ENCODE data around the gene CD47.

The CD47 gene

GRCh38 chr3:108036984-108037741 is 53.7 kb downstream of the CD47 start:
- Histone ChIP-seq H3K4me3 (ENCODE audit: insufficient read depth, low read depth, low read length) (no peak overlapping the region), H3K27ac (ENCODE audit: insufficient read depth, low read depth, low read length, poor library complexity, severe bottlenecking) (no peak overlapping the region), H3K27me3 (ENCODE audit: control insufficient read depth, insufficient read depth, low read length, poor library complexity, severe bottlenecking) (no peaks in the 10 kb centered on the region), H3K36me3 (ENCODE audit: control insufficient read depth, insufficient read depth, low read length) (no peaks in the 10 kb centered on the region), H3K4me1 (ENCODE audit: control insufficient read depth, insufficient read depth, low read length) (peaks cover 7% of the 10 kb centered on the region), H3K9me3 (ENCODE audit: control insufficient read depth, low read length) (no peaks in the 10 kb centered on the region)
- 88 to 92% methylated on average over 12 of the region's 12 CpGs for WGBS, 2 experiments

GRCh38 chr3:108036401-108036800 is 54.4 kb downstream of the CD47 start:
- H3K4me1 ChIP-seq (ENCODE audit: control insufficient read depth, insufficient read depth, low read length): peaks cover 7% of the 10 kb centered on the region
- 93% methylated on average over 1 of the region's 1 CpG; no CpG with 5 or more reads in 1 of the 2 experiments for WGBS, 2 experiments
- H3K27me3 ChIP-seq (ENCODE audit: control insufficient read depth, insufficient read depth, low read length, poor library complexity, severe bottlenecking): no peaks in the 10 kb centered on the region
- no peaks in the 10 kb centered on the region for H3K36me3 ChIP-seq (ENCODE audit: control insufficient read depth, insufficient read depth, low read length)
- H3K9me3 ChIP-seq (ENCODE audit: control insufficient read depth, low read length): no peaks in the 10 kb centered on the region
- H3K27ac ChIP-seq (ENCODE audit: insufficient read depth, low read depth, low read length, poor library complexity, severe bottlenecking): no peak overlapping the region
- no peak overlapping the region for H3K4me3 ChIP-seq (ENCODE audit: insufficient read depth, low read depth, low read length)

GRCh38 chr3:108035751-108036150 is 55.1 kb downstream of the CD47 start:
- Histone ChIP-seq H3K27ac (ENCODE audit: insufficient read depth, low read depth, low read length, poor library complexity, severe bottlenecking) (no peak overlapping the region), H3K4me1 (ENCODE audit: control insufficient read depth, insufficient read depth, low read length) (peaks cover 7% of the 10 kb centered on the region), H3K36me3 (ENCODE audit: control insufficient read depth, insufficient read depth, low read length) (no peaks in the 10 kb centered on the region), H3K9me3 (ENCODE audit: control insufficient read depth, low read length) (no peaks in the 10 kb centered on the region), H3K4me3 (ENCODE audit: insufficient read depth, low read depth, low read length) (no peak overlapping the region), H3K27me3 (ENCODE audit: control insufficient read depth, insufficient read depth, low read length, poor library complexity, severe bottlenecking) (no peaks in the 10 kb centered on the region)
- WGBS, 2 experiments: 88 to 91% methylated on average over 4 of the region's 4 CpGs

- H3K27me3 ChIP-seq (ENCODE audit: control insufficient read depth, insufficient read depth, low read length, poor library complexity, severe bottlenecking): no peaks in the 10 kb centered on the region
- H3K27ac ChIP-seq (ENCODE audit: insufficient read depth, low read depth, low read length, poor library complexity, severe bottlenecking): no peak overlapping the region
- H3K36me3 ChIP-seq (ENCODE audit: control insufficient read depth, insufficient read depth, low read length): no peaks in the 10 kb centered on the region
- H3K4me3 ChIP-seq (ENCODE audit: insufficient read depth, low read depth, low read length): no peak overlapping the region
- H3K9me3 ChIP-seq (ENCODE audit: control insufficient read depth, low read length): no peaks in the 10 kb centered on the region
- H3K4me1 ChIP-seq (ENCODE audit: control insufficient read depth, insufficient read depth, low read length): no peaks in the 10 kb centered on the region
- 93 to 94% methylated on average over 2 of the region's 2 CpGs for WGBS, 2 experiments
Observed at GRCh38 chr3:108031895-108032294, 58.9 kb downstream of the CD47 start.

- H3K27me3 ChIP-seq (ENCODE audit: control insufficient read depth, insufficient read depth, low read length, poor library complexity, severe bottlenecking): no peaks in the 10 kb centered on the region
- no peaks in the 10 kb centered on the region for H3K9me3 ChIP-seq (ENCODE audit: control insufficient read depth, low read length)
- H3K4me1 ChIP-seq (ENCODE audit: control insufficient read depth, insufficient read depth, low read length): no peaks in the 10 kb centered on the region
- no peak overlapping the region for H3K27ac ChIP-seq (ENCODE audit: insufficient read depth, low read depth, low read length, poor library complexity, severe bottlenecking)
- no peaks in the 10 kb centered on the region for H3K36me3 ChIP-seq (ENCODE audit: control insufficient read depth, insufficient read depth, low read length)
- 92 to 94% methylated on average over 5 of the region's 5 CpGs for WGBS, 2 experiments
- no peak overlapping the region for H3K4me3 ChIP-seq (ENCODE audit: insufficient read depth, low read depth, low read length)
Observed at GRCh38 chr3:108030960-108031359, 59.9 kb downstream of the CD47 start.

- H3K4me1 ChIP-seq (ENCODE audit: control insufficient read depth, insufficient read depth, low read length): no peaks in the 10 kb centered on the region
- no peak overlapping the region for H3K27ac ChIP-seq (ENCODE audit: insufficient read depth, low read depth, low read length, poor library complexity, severe bottlenecking)
- 75 to 89% methylated on average over 1 of the region's 1 CpG for WGBS, 2 experiments
- H3K9me3 ChIP-seq (ENCODE audit: control insufficient read depth, low read length): no peaks in the 10 kb centered on the region
- no peaks in the 10 kb centered on the region for H3K27me3 ChIP-seq (ENCODE audit: control insufficient read depth, insufficient read depth, low read length, poor library complexity, severe bottlenecking)
- H3K4me3 ChIP-seq (ENCODE audit: insufficient read depth, low read depth, low read length): no peak overlapping the region
- H3K36me3 ChIP-seq (ENCODE audit: control insufficient read depth, insufficient read depth, low read length): no peaks in the 10 kb centered on the region
Observed at GRCh38 chr3:108029466-108029865, 61.4 kb downstream of the CD47 start.

- no peaks in the 10 kb centered on the region for H3K27me3 ChIP-seq (ENCODE audit: control insufficient read depth, insufficient read depth, low read length, poor library complexity, severe bottlenecking)
- no peaks in the 10 kb centered on the region for H3K36me3 ChIP-seq (ENCODE audit: control insufficient read depth, insufficient read depth, low read length)
- H3K9me3 ChIP-seq (ENCODE audit: control insufficient read depth, low read length): no peaks in the 10 kb centered on the region
- 64 to 68% methylated on average over 2 of the region's 2 CpGs for WGBS, 2 experiments
- no peak overlapping the region for H3K4me3 ChIP-seq (ENCODE audit: insufficient read depth, low read depth, low read length)
- H3K4me1 ChIP-seq (ENCODE audit: control insufficient read depth, insufficient read depth, low read length): no peaks in the 10 kb centered on the region
- no peak overlapping the region for H3K27ac ChIP-seq (ENCODE audit: insufficient read depth, low read depth, low read length, poor library complexity, severe bottlenecking)
Observed at GRCh38 chr3:108028896-108029295, 61.9 kb downstream of the CD47 start.

- H3K9me3 ChIP-seq (ENCODE audit: control insufficient read depth, low read length): no peaks in the 10 kb centered on the region
- no peaks in the 10 kb centered on the region for H3K27me3 ChIP-seq (ENCODE audit: control insufficient read depth, insufficient read depth, low read length, poor library complexity, severe bottlenecking)
- H3K36me3 ChIP-seq (ENCODE audit: control insufficient read depth, insufficient read depth, low read length): no peaks in the 10 kb centered on the region
- no peak overlapping the region for H3K4me3 ChIP-seq (ENCODE audit: insufficient read depth, low read depth, low read length)
- WGBS, 2 experiments: 77 to 85% methylated on average over 3 of the region's 3 CpGs
- no peaks in the 10 kb centered on the region for H3K4me1 ChIP-seq (ENCODE audit: control insufficient read depth, insufficient read depth, low read length)
- H3K27ac ChIP-seq (ENCODE audit: insufficient read depth, low read depth, low read length, poor library complexity, severe bottlenecking): peak overlapping the region; percentile 16
Observed at GRCh38 chr3:108025177-108025576, 65.7 kb downstream of the CD47 start.

- no peaks in the 10 kb centered on the region for H3K4me1 ChIP-seq (ENCODE audit: control insufficient read depth, insufficient read depth, low read length)
Observed at GRCh38 chr3:108024146-108024850, 66.5 kb downstream of the CD47 start.

GRCh38 chr3:108022256-108023150 is 68.3 kb downstream of the CD47 start:
- WGBS, 2 experiments: 92 to 95% methylated on average over 3 of the region's 3 CpGs
- Histone ChIP-seq H3K27me3 (ENCODE audit: control insufficient read depth, insufficient read depth, low read length, poor library complexity, severe bottlenecking) (no peaks in the 10 kb centered on the region), H3K4me1 (ENCODE audit: control insufficient read depth, insufficient read depth, low read length) (no peaks in the 10 kb centered on the region), H3K27ac (ENCODE audit: insufficient read depth, low read depth, low read length, poor library complexity, severe bottlenecking) (no peak overlapping the region), H3K9me3 (ENCODE audit: control insufficient read depth, low read length) (no peaks in the 10 kb centered on the region), H3K4me3 (ENCODE audit: insufficient read depth, low read depth, low read length) (no peak overlapping the region), H3K36me3 (ENCODE audit: control insufficient read depth, insufficient read depth, low read length) (no peaks in the 10 kb centered on the region)

More at GRCh38 chr3:108024146-108024850, 66.5 kb downstream of the CD47 start:
- no peaks in the 10 kb centered on the region for H3K27me3 ChIP-seq (ENCODE audit: control insufficient read depth, insufficient read depth, low read length, poor library complexity, severe bottlenecking)
- H3K27ac ChIP-seq (ENCODE audit: insufficient read depth, low read depth, low read length, poor library complexity, severe bottlenecking): no peak overlapping the region
- no peak overlapping the region for H3K4me3 ChIP-seq (ENCODE audit: insufficient read depth, low read depth, low read length)
- 94 to 95% methylated on average over 6 of the region's 6 CpGs for WGBS, 2 experiments
- no peaks in the 10 kb centered on the region for H3K36me3 ChIP-seq (ENCODE audit: control insufficient read depth, insufficient read depth, low read length)
- no peaks in the 10 kb centered on the region for H3K9me3 ChIP-seq (ENCODE audit: control insufficient read depth, low read length)
